Prostate gland (tissue), 2 donors: ENCODE measurements around the gene RNF183.

Experiments
- CTCF ChIP-seq, 4 experiments: fragments of 200-600 bp in 2 of 4; fragments of 450-650 bp in 2 of 4; sonication (generic) in 2 of 4; IDR thresholded peaks; 1 replicate in 3 of 4; 2 replicates in 1 of 4; pipeline ENCODE4 v1.5.1; 2016 to 2019; ENCODE audit warnings: antibody characterized with exemption in 4 of 4, mild to moderate bottlenecking in 2 of 4, moderate library complexity in 2 of 4
- POLR2A ChIP-seq: fragments of 450-650 bp; IDR thresholded peaks from one replicate; pipeline ENCODE4 v1.6.1; 2016; ENCODE audit warnings: antibody characterized with exemption, mild to moderate bottlenecking

GRCh38 chr9:113311961-113312360, 8.8 kb upstream of the RNF183 start:
- TF ChIP-seq CTCF (IDR thresholded peaks at IDR 0.05) (no peak), POLR2A (no peak)
